GM12878 (cell line): ENCODE data around the gene MAP4K1. TPM values are rescaled to one million over a fixed set of nuclear protein-coding genes. Genes with fewer than 3 reads are reported as not detected.

Experiments
- ASH2L ChIP-seq: fragments of 300-600, 200-600 bp; sonication (generic); IDR thresholded peaks from 2 replicates; pipeline ENCODE4 v1.6.1; 2017; ENCODE audit warnings: low read depth, mild to moderate bottlenecking, borderline replicate concordance
- CBFB ChIP-seq: IDR thresholded peaks from 2 replicates; pipeline ENCODE4 v1.6.1; 2016; ENCODE audit warnings: antibody characterized with exemption, low read depth
- CHD1 ChIP-seq: IDR thresholded peaks from 2 replicates; pipeline ENCODE4 v1.6.1; 2012; ENCODE audit warnings: low read depth, low read length, improper control_type of control experiment
- FOS ChIP-seq: IDR thresholded peaks from 3 replicates; pipeline ENCODE4 v1.6.1; 2011; ENCODE audit warnings: borderline replicate concordance; ENCODE audit not compliant: insufficient read length; ENCODE audit errors: extremely low read depth
- HDAC2 ChIP-seq: fragments of 200-600 bp; sonication (generic); IDR thresholded peaks from 2 replicates; pipeline ENCODE4 v1.6.1; 2017
- JUNB ChIP-seq: IDR thresholded peaks from 2 replicates; pipeline ENCODE4 v1.6.1; 2016; ENCODE audit warnings: antibody characterized with exemption, mild to moderate bottlenecking
- JUND ChIP-seq: IDR thresholded peaks from 2 replicates; pipeline ENCODE4 v1.6.1; 2012; ENCODE audit warnings: low read depth, mild to moderate bottlenecking, low read length, improper control_type of control experiment, moderate library complexity
- POU2F2 ChIP-seq: IDR thresholded peaks from 3 replicates; pipeline ENCODE4 v1.6.1; 2011; ENCODE audit warnings: low read depth, mild to moderate bottlenecking, low read length, borderline replicate concordance
- RUNX3 ChIP-seq: IDR thresholded peaks from 2 replicates; pipeline ENCODE4 v1.6.1; 2012; ENCODE audit warnings: low read length, inconsistent platforms
- SMARCA5 ChIP-seq: fragments of 450-650 bp; IDR thresholded peaks from 2 replicates; pipeline ENCODE4 v1.6.1; 2017; ENCODE audit warnings: mild to moderate bottlenecking
- TBL1XR1 ChIP-seq: IDR thresholded peaks from 2 replicates; pipeline ENCODE4 v1.6.1; 2012; ENCODE audit warnings: low read depth, low read length, improper control_type of control experiment
- ZBED1 ChIP-seq: IDR thresholded peaks from 2 replicates; pipeline ENCODE4 v1.6.1; 2016; ENCODE audit warnings: borderline replicate concordance
- polyA plus RNA-seq, 11 experiments: library from polyadenylated mRNA; depleted of rRNA in 4 of 11; unstranded in 6 of 11; stranded (reverse) in 5 of 11; fragments of >200 nt; fragmentation: Nextera tagmentation in 4 of 11; fragmentation: Illumina TruSeq in 1 of 11; extraction: Ambion mirVana in 4 of 11; extraction: Trizol in 1 of 11; gene quantifications; 1 replicate in 1 of 11; 2 replicates in 10 of 11; pipeline versions ENCODE4 v1.2.1 to v1.2.3, GENCODE V29; 2011 to 2016; ENCODE audit warnings: inconsistent platforms in 2 of 11, missing spikeins in 2 of 11, low read depth in 1 of 11
- total RNA-seq, 4 experiments: library from RNA; depleted of rRNA in 3 of 4; stranded (reverse); fragments of >200 nt in 3 of 4; fragmentation: Illumina TruSeq in 1 of 4; extraction: Trizol in 1 of 4; gene quantifications; 2 replicates each; pipeline versions ENCODE4 v1.2.1 to v1.2.3, GENCODE V29; 2013 to 2021
- TF ChIP-seq, protein P1 (sequence below): fragments of 450-650 bp; formaldehyde crosslinking; IDR thresholded peaks from 2 replicates; pipeline ENCODE4 v1.5.0; 2022; ENCODE audit warnings: mild to moderate bottlenecking, missing genetic modification characterization
- TF ChIP-seq, protein P2 (sequence below): fragments of 450-650 bp; IDR thresholded peaks from 2 replicates; pipeline ENCODE4 v1.6.1; 2017; ENCODE audit warnings: mild to moderate bottlenecking, moderate library complexity
- TF ChIP-seq, protein P3 (sequence below): fragments of 450-650 bp; IDR thresholded peaks from 2 replicates; pipeline ENCODE4 v1.6.1; 2017; ENCODE audit warnings: low read depth, mild to moderate bottlenecking, moderate library complexity
- TF ChIP-seq, protein P4 (sequence below): IDR thresholded peaks from 2 replicates; pipeline ENCODE4 v1.6.1; 2012; ENCODE audit warnings: low read length, inconsistent platforms
- TF ChIP-seq, protein P5 (sequence below): IDR thresholded peaks from 2 replicates; pipeline ENCODE4 v1.6.1; 2011; ENCODE audit warnings: borderline replicate concordance, low read depth, mild to moderate bottlenecking, moderate library complexity, low read length; ENCODE audit not compliant: insufficient read depth, poor library complexity, severe bottlenecking

The MAP4K1 gene
- total and polyA plus RNA-seq, 10 of the 15 experiments (the other 5 are each of a cell fraction or from before 2014, with no cell fraction given), result 39.2 to 306 (median 140) TPM

DNA sequence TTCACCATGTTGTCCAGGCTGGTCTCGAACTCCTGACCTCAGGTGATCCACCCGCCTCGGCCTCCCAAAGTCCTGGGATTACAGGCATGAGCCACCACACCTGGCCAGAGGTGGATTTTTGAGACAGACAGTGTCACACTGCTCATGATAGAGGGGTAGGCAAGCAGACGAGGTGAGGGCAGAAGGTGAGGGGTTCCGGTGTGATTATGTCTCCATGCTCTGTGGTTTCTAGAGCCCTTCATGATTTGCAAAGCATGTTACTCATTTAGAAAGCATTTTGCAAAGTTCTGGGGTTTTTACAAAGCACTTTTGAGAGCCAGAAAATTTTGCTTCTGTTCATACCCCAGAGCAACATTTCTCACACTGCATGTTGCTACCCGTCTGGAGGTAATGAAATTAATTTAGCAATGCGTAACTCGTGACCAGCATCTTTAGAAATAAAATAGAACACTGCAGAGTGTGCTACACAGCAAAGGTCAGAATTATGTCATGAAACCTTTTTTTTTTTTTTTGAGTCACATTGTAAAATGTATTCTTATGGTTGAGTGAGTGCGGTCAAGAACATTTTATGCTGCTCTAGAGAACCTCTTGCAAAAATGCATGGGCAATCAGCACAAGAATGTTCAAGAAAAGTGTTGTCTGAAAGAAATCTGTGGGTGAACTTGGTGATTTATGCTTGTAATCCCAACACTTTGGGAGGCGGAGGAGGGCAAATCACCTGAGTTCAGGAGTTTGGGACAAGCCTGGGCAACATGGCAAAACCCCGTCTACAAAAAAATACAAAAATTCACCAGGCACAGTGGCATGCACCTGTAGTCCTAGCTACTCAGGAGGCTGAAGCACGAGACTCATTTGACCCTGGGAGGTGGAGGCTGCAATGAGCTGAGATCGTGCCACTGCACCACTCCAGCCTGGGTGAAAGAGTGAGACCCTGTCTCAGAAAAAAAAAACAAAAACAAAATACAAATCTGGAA lies 58.0 kb downstream of the MAP4K1 start (continued):
- TF ChIP-seq POU2F2 (peak; percentile 86; the same call in 2 of the 3 replicates), TBL1XR1 (peak; percentile 93), JUNB (peak; percentile 98), RUNX3 (peak; percentile 96), FOS (no peak), HDAC2 (peak; percentile 47; the same call in 1 of the 2 replicates), JUND (peak; percentile 90), CHD1 (peak; percentile 91; the same call in 1 of the 2 replicates), ZBED1 (peak; percentile 95), CBFB (peak; percentile 86), SMARCA5 (peak; percentile 76; the same call in 1 of the 2 replicates), ASH2L (0 out of 2 replicates have a peak, but pooled peaks have one; percentile 37)
- TF ChIP-seq, protein P1, sequence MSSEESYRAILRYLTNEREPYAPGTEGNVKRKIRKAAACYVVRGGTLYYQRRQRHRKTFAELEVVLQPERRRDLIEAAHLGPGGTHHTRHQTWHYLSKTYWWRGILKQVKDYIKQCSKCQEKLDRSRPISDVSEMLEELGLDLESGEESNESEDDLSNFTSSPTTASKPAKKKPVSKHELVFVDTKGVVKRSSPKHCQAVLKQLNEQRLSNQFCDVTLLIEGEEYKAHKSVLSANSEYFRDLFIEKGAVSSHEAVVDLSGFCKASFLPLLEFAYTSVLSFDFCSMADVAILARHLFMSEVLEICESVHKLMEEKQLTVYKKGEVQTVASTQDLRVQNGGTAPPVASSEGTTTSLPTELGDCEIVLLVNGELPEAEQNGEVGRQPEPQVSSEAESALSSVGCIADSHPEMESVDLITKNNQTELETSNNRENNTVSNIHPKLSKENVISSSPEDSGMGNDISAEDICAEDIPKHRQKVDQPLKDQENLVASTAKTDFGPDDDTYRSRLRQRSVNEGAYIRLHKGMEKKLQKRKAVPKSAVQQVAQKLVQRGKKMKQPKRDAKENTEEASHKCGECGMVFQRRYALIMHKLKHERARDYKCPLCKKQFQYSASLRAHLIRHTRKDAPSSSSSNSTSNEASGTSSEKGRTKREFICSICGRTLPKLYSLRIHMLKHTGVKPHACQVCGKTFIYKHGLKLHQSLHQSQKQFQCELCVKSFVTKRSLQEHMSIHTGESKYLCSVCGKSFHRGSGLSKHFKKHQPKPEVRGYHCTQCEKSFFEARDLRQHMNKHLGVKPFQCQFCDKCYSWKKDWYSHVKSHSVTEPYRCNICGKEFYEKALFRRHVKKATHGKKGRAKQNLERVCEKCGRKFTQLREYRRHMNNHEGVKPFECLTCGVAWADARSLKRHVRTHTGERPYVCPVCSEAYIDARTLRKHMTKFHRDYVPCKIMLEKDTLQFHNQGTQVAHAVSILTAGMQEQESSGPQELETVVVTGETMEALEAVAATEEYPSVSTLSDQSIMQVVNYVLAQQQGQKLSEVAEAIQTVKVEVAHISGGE (CRISPR knock-in tag), result no peak
- TF ChIP-seq, protein P2, sequence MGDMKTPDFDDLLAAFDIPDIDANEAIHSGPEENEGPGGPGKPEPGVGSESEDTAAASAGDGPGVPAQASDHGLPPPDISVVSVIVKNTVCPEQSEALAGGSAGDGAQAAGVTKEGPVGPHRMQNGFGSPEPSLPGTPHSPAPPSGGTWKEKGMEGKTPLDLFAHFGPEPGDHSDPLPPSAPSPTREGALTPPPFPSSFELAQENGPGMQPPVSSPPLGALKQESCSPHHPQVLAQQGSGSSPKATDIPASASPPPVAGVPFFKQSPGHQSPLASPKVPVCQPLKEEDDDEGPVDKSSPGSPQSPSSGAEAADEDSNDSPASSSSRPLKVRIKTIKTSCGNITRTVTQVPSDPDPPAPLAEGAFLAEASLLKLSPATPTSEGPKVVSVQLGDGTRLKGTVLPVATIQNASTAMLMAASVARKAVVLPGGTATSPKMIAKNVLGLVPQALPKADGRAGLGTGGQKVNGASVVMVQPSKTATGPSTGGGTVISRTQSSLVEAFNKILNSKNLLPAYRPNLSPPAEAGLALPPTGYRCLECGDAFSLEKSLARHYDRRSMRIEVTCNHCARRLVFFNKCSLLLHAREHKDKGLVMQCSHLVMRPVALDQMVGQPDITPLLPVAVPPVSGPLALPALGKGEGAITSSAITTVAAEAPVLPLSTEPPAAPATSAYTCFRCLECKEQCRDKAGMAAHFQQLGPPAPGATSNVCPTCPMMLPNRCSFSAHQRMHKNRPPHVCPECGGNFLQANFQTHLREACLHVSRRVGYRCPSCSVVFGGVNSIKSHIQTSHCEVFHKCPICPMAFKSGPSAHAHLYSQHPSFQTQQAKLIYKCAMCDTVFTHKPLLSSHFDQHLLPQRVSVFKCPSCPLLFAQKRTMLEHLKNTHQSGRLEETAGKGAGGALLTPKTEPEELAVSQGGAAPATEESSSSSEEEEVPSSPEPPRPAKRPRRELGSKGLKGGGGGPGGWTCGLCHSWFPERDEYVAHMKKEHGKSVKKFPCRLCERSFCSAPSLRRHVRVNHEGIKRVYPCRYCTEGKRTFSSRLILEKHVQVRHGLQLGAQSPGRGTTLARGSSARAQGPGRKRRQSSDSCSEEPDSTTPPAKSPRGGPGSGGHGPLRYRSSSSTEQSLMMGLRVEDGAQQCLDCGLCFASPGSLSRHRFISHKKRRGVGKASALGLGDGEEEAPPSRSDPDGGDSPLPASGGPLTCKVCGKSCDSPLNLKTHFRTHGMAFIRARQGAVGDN, result no peak
- TF ChIP-seq, protein P3, sequence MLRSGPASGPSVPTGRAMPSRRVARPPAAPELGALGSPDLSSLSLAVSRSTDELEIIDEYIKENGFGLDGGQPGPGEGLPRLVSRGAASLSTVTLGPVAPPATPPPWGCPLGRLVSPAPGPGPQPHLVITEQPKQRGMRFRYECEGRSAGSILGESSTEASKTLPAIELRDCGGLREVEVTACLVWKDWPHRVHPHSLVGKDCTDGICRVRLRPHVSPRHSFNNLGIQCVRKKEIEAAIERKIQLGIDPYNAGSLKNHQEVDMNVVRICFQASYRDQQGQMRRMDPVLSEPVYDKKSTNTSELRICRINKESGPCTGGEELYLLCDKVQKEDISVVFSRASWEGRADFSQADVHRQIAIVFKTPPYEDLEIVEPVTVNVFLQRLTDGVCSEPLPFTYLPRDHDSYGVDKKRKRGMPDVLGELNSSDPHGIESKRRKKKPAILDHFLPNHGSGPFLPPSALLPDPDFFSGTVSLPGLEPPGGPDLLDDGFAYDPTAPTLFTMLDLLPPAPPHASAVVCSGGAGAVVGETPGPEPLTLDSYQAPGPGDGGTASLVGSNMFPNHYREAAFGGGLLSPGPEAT, result peak; percentile 94
- TF ChIP-seq, protein P4, sequence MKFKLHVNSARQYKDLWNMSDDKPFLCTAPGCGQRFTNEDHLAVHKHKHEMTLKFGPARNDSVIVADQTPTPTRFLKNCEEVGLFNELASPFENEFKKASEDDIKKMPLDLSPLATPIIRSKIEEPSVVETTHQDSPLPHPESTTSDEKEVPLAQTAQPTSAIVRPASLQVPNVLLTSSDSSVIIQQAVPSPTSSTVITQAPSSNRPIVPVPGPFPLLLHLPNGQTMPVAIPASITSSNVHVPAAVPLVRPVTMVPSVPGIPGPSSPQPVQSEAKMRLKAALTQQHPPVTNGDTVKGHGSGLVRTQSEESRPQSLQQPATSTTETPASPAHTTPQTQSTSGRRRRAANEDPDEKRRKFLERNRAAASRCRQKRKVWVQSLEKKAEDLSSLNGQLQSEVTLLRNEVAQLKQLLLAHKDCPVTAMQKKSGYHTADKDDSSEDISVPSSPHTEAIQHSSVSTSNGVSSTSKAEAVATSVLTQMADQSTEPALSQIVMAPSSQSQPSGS, result peak; percentile 97
- TF ChIP-seq, protein P5, sequence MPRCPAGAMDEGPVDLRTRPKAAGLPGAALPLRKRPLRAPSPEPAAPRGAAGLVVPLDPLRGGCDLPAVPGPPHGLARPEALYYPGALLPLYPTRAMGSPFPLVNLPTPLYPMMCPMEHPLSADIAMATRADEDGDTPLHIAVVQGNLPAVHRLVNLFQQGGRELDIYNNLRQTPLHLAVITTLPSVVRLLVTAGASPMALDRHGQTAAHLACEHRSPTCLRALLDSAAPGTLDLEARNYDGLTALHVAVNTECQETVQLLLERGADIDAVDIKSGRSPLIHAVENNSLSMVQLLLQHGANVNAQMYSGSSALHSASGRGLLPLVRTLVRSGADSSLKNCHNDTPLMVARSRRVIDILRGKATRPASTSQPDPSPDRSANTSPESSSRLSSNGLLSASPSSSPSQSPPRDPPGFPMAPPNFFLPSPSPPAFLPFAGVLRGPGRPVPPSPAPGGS, result peak; percentile 75
